ENCODE measurements around the gene ATF7IP2. TPM values are rescaled to one million over a fixed set of nuclear protein-coding genes. Genes with fewer than 3 reads are reported as not detected.
"Not testable (repeated sequence)": the region's sequence is repeated elsewhere in the genome, so short reads cannot be mapped to it uniquely, and the experiment has no call there.

Gene ATF7IP2
- total RNA-seq, result 50.6 and 52.9 TPM in 2 replicates

DNA sequence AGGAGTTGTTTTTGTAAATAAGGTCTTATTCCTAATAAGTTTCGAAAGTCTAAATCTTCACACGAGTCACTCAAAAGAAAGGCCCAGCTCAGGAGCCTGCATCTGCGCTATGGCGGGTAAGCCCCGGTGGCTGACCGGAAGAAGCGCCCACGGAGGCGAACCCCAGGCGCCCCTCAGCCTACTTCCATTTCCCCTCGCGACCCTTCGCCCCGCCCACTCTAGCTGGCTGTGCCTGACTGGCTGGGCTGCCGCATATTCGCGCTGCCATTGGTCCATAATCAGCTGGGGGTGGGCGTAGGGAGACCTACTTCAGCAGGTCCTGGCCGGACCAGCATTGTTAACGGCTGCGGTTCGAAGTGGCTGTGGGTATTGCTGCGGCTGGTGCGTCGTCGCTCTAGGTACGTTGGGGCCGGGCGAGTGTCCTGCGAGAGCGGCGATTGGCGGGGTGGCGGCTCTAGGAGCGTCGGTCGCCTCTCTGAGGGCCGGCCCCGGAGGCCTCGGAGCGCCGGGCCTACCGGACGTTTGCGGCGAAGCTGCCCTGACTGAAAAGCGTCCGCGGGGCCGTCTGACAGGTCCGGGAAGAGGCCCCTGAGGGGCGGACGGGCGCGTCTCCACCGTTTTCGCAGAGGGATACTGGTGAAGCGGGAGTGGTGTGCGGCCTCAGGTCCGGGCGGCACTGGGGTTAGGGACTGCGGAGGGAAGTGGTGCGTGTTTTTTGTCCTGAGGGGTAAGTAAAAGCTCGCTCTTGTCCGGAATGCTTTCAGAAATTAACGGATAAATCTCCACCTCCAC, at the start of gene ATF7IP2:
TSS of gene ATF7IP2 (plus strand) at position 337 of the 792 bp plus-strand sequence. CDS start 44,560 bp downstream, outside the sequence.
- intact Hi-C loops (cut with micrococcal nuclease), result loop anchor here (2.0 to 5.0 kb wide), 6 partner anchors 57 to 1294 kb away; partner anchors contain the start of genes CLEC16A and HAPSTR1

GRCh38 chr16:10338426-10338825, 47.4 kb upstream of the ATF7IP2 start:
- intact Hi-C loops (cut with micrococcal nuclease), result no loop called here

DNA sequence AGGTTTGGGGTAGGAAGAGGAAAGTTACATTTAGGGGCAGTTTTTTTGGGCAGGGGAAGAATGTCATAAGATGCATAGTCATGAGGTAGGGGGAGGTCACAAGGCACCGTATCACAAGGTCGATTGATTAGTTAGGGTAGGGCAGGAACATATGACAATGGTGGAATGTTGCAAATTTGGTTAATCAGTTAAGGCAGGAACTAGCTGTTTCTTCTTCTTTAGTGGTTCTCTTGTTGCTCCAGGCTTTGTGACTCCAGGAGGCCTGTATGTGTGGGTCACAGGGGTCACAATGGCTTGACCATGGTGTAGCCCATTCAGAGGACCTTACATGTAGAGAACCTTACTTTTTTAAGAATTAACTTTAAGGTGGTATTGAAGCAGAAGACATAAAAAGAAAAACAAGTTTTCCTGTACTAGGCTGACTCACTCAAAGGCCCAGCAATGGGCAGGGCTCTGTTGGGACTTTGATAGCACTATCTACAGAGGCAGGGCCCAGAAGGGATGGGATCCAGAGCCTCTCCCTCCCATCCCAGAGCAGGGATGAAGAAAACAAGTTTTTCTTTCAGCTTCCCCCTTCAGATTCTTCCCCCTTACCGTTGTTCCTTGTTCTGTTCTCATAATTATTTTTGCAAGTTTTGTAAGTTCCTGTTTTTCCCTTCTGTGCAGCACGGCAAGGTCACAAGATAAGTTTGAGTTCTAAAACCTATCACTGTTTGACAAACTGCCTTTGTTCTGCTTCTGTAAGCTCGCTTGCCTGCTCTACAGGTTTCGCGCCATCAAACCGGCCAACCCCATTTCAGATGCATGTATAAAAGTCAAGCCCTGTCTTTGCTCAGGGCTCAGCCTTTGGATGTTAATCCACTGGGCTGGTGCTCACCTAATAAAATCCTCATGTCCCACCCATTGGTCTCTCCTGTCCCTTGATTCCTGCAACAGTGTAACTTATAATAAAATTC, 45.8 kb upstream of the ATF7IP2 start:
- intact Hi-C loops (cut with micrococcal nuclease), result no loop called here

DNA sequence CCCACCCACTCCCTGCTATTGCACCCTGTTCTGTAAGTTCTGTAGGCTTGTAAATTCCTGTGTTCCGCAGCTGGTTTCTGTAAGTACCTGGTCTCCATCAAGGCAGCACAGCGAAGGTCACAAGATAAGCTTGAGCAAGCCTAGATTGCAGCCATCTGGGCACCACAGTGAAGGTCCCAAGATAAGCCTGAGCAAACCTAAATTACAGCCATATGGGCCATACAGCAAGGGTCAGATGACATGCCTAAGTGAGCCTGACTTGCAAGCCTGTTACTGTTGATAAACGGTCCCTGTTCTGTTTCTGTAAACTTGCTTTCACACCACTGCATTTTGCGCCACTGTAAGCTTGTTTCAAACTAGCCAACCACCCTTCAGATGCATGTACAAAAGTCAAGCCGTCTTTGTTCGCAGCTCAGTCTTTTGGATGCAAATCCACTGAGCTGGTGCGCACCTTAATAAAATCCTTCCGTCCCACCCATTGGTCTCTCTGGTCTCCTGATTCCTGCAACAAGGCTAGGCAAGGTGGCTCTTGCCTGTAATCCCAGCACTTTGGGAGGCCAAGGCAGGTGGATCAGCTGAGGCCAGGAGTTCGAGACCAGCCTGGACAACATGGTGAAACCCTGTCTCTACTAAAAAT, 42.6 kb upstream of the ATF7IP2 start:
- intact Hi-C loops (cut with micrococcal nuclease), result no loop called here

- intact Hi-C loops (cut with micrococcal nuclease), result not testable (repeated sequence)
Observed at GRCh38 chr16:10344699-10345098, 41.2 kb upstream of the ATF7IP2 start.

- intact Hi-C loops (cut with micrococcal nuclease), result no loop called here
Observed at GRCh38 chr16:10345629-10346028, 40.2 kb upstream of the ATF7IP2 start.

DNA sequence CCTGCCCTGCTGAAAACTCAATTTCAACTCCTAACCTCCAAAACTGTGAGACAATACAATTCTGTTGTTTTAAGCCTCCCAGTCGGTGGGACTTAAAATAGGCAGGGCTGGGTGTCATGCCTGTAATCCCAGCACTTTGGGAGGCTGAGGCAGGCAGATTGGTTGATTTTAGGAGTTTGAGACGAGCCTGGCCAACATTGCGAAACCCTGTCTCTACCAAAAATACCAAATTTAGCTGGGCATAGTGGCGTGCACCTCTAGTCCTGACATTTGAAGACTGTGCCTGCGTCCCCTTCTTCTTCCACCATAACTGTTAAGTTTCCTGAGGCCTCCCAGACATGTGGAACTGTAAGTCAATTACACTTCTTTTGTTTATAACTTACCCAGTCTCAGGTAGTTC, 36.0 kb upstream of the ATF7IP2 start:
- intact Hi-C loops (cut with micrococcal nuclease), result no loop called here

DNA sequence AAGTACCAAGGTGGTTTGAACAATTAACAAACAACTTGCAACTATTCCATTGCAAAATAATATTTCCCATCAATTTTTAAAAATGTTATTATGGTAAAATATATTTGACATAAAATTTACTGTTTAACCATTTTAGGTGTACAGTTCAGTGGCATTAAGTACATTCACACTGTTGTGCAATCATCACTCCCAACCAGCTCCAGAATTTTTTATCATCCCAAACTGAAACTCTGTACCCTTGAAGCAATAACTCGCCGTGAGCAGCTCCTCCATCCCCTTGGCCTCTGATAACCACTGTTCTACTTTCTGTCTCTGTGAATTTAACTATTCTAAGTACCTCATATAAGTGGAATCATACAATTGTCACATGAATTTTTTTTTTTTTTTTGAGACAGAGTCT, 33.6 kb upstream of the ATF7IP2 start:
- intact Hi-C loops (cut with micrococcal nuclease), result no loop called here

DNA sequence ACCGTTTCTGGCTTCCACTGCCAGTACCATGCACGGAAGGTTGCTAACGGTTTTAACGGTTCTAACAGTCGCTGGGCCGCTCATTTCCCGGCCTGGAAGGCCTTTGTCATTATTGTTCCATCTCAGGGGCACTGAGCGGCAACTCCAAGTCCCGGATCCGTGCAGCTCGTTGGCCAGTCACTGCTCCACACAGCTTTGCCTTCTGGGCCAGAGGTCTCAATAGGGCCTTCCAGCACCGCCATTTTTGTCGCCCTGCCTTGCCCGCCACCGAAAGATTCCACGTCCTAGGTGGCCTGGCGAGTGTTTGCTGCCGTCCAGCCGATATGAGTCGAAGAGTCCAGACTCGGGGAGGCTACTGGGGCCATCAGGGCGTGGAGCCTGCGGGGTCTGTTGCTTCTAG, 30.3 kb upstream of the ATF7IP2 start:
- intact Hi-C loops (cut with micrococcal nuclease), result no loop called here

GRCh38 chr16:10356870-10357842, 28.7 kb upstream of the ATF7IP2 start:
- intact Hi-C loops (cut with micrococcal nuclease), result no loop called here

GRCh38 chr16:10361747-10362076, 24.1 kb upstream of the ATF7IP2 start:
- intact Hi-C loops (cut with micrococcal nuclease), result loop anchor here (2.0 kb wide), 1 partner anchor 33 kb away; no protein-coding TSS in a partner anchor

GRCh38 chr16:10362077-10362863, 23.6 kb upstream of the ATF7IP2 start:
- intact Hi-C loops (cut with micrococcal nuclease), result loop anchor here (2.0 kb wide), 1 partner anchor 33 kb away; no protein-coding TSS in a partner anchor

DNA sequence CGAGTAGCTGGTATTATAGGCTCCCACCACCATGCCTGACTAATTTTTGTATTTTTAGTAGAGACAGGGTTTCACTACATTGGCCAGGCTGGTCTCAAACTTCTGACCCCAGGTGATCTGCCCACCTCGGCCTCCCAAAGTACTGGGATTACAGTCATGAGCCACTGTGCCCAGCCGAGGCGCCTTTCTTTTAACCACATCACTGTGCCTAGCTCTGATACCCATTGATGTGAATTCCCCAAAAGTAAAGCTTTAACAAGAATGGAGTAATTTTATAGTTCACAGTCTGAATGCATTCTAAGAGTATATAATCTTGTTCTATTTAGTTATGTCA, 23.0 kb upstream of the ATF7IP2 start:
- intact Hi-C loops (cut with micrococcal nuclease), result loop anchor here (2.0 kb wide), 1 partner anchor 34 kb away; no protein-coding TSS in a partner anchor

DNA sequence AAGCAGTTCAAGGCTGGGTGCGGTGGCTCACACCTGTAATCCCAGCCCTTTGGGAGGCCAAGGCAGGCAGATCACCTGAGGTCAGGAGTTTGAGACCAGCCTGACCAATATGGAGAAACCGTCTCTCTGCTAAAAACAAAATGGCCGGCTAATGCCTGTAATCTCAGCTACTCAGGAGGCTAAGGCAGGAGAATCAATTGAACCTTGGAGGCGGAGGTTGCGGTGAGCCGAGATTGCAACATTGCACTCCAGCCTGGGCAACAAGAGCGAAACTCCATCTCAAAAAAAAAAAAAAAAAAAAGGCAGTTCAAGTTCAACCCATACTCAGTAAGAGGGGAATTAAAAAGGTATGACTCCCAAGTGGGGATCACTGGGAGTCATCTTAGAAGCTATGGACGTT, 19.2 kb upstream of the ATF7IP2 start:
- intact Hi-C loops (cut with micrococcal nuclease), result not testable (repeated sequence)

DNA sequence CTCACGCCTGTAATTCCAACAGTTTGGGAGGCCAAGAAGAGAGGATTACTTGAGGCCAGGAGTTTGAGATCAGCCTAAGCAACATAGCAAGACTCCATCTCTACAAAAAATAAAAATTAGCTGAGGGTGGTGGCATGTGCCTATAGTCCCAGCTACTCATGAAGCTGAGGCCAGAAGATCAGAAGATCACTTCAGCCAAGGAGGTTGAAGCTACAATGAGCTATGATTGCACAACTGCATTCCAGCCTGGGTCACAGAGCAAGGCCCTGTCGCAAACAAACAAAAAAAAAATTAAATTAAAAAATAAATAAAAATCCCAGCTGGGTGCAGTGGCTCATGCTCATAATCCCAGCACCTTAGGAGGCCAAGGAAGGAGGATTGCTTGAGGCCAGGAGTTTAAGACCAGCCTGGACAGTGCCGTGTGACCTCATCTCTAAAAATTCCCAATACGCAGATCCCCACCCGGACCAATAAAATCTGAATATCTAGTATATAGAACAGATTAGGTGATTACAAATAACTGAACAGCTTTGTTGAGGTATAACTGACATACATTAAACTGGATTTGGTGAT, 18.2 kb upstream of the ATF7IP2 start:
- intact Hi-C loops (cut with micrococcal nuclease), result no loop called here

- intact Hi-C loops (cut with micrococcal nuclease), result no loop called here
Observed at GRCh38 chr16:10368969-10369551, 16.8 kb upstream of the ATF7IP2 start.

DNA sequence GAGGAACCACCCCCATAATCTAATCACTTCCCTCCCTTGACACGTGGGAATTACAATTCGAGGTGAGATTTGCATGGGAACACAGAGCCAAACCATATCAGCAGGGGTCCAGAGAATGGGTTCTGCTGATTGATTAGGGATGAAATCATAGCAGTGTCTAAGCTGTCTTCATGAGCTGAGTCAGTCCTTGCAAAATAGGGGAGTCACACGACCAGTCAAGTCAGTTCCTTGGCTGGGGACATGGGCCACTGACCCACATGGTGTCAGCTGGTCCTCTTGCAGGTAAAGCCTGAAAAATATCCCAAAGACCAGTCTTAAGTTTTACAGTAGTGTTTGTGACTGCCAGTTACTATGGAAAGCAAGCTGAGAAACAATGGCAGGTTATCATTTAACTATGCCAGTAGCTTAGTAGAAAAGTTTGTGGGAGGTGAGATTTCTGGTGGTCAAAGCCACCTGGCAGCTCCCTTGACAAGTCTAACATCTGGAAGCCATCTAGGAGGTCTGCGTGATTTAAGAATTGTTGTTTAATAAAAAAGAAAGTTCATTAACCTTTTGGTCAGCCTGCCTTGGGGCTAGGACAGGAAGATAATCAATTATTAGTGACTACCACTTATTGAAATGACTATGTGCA, 15.7 kb upstream of the ATF7IP2 start:
- intact Hi-C loops (cut with micrococcal nuclease), result no loop called here

DNA sequence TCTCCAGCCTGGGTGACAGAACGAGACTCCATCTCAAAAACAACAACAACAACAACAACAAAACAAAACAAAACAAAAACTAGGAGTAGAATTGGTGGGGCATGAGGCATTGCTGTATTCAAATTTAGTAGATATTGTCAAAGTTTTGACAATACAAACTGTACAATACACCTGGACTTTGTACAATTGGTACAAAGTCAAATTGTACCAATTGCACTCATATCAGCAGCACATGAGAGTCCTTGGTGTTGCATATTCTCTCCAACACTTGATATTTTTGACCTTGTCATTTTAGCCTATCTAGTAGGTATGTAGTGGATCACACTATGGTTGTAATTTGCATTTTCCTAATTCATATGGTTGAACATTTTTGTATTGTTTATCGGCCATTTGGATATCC, 14.3 kb upstream of the ATF7IP2 start:
- intact Hi-C loops (cut with micrococcal nuclease), result no loop called here
